Tibial nerve (tissue), 4 donors: Measurements from ENCODE around the gene SYTL3.

Source experiments
- CTCF ChIP-seq, 5 experiments: fragments of 200-600 bp in 3 of 5; fragments of 450-650 bp in 2 of 5; sonication (generic) in 3 of 5; IDR thresholded peaks; one replicate each; pipeline ENCODE4 v1.5.1; 2016 to 2019; ENCODE audit warnings: antibody characterized with exemption in 5 of 5, mild to moderate bottlenecking in 3 of 5, moderate library complexity in 2 of 5
- EP300 ChIP-seq, 2 donors: sonication (generic); formaldehyde crosslinking; IDR thresholded peaks; one replicate each; pipeline ENCODE4 v1.6.1; 2017; ENCODE audit warnings: antibody characterized with exemption in 2 of 2, mild to moderate bottlenecking in 1 of 2
- POLR2A ChIP-seq, 2 donors: fragments of 450-650 bp; IDR thresholded peaks; one replicate each; pipeline ENCODE4 v1.6.1; 2017; ENCODE audit warnings: antibody characterized with exemption in 2 of 2, mild to moderate bottlenecking in 2 of 2, moderate library complexity in 2 of 2

- TF ChIP-seq CTCF (IDR thresholded peaks at IDR 0.05) (no peak), POLR2A (IDR thresholded peaks at IDR 0.05) (no peak), EP300 (IDR thresholded peaks at IDR 0.05) (peak in 1 of 2 donors; percentile 49)
These were observed 3.9 kb downstream of the SYTL3 start for GRCh38 chr6:158653577-158654354.
